Mucosa of rectum (tissue), 2 donors: ENCODE results near the gene RBM15.

Experiments used
- H3K27ac ChIP-seq, 2 donors: one replicate each; pipeline ENCODE4 v1.7.0; 2013; ENCODE audit warnings: inconsistent platforms in 2 of 2, low read depth in 2 of 2, low read length in 2 of 2
- H3K27me3 ChIP-seq, 2 donors: one replicate each; pipeline ENCODE4 v1.7.0; 2013; ENCODE audit warnings: low read length in 2 of 2; ENCODE audit not compliant: control insufficient read depth in 2 of 2, insufficient read depth in 2 of 2
- H3K36me3 ChIP-seq, 2 donors: one replicate each; pipeline ENCODE4 v1.7.0; 2013; ENCODE audit warnings: low read length in 2 of 2; ENCODE audit not compliant: control insufficient read depth in 2 of 2, insufficient read depth in 2 of 2
- H3K4me1 ChIP-seq, 2 donors: one replicate each; pipeline ENCODE4 v1.7.0; 2013; ENCODE audit warnings: low read length in 2 of 2, mild to moderate bottlenecking in 1 of 2; ENCODE audit not compliant: control insufficient read depth in 2 of 2, insufficient read depth in 2 of 2
- H3K4me3 ChIP-seq, 2 donors: one replicate each; pipeline ENCODE4 v1.7.0; 2013; ENCODE audit warnings: low read length in 2 of 2
- H3K9ac ChIP-seq, 2 donors: one replicate each; pipeline ENCODE4 v1.7.0; 2013; ENCODE audit warnings: low read length in 2 of 2, low read depth in 1 of 2, mild to moderate bottlenecking in 1 of 2
- H3K9me3 ChIP-seq, 2 donors: one replicate each; pipeline ENCODE4 v1.7.0; 2013; ENCODE audit warnings: low read length in 2 of 2; ENCODE audit not compliant: control insufficient read depth in 2 of 2
- donor health status: healthy.
- donor health status: Normal muscosa, but diverticular disease.

The RBM15 gene

DNA sequence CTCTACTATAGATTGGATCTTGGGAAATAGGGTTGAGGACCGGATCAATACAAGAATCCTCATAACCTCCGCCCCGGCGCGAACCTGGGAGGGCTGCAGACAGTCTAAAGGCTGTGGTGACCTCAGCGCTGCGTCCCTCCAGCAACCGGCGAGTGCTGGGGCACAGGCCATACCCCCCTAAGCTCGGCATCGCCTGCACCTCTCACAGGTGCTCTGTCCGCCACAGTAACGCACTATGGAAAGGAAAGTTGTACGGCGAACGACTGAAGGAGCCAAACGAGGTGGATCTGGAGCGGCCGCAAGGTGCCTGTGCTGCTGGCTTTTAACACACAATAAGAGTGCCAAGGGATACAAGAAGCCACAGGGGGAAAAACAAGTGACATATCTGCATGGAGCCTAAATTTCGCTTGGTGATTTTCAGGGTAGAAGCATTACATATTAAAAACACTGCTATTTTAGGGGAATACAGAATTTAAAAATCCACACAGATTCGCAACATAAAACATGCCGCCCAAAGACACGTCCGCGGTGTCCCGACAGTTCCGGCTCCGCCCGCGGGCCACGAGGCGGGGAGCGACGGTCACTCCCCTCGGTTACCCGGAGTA lies 1.4 kb upstream of the RBM15 start:
- no peaks in the 10 kb centered on the region for H3K27me3 ChIP-seq
- H3K27ac ChIP-seq: peak overlapping the region; percentile 99 to 100
- H3K4me1 ChIP-seq: peaks cover 46 to 47% of the 10 kb centered on the region in 2 donors
- peak overlapping the region; percentile 92 to 97 for H3K9ac ChIP-seq
- H3K36me3 ChIP-seq: peaks cover 11 to 16% of the 10 kb centered on the region in 2 donors
- no peaks in the 10 kb centered on the region for H3K9me3 ChIP-seq
- peak overlapping the region; percentile 97 to 98 for H3K4me3 ChIP-seq

DNA sequence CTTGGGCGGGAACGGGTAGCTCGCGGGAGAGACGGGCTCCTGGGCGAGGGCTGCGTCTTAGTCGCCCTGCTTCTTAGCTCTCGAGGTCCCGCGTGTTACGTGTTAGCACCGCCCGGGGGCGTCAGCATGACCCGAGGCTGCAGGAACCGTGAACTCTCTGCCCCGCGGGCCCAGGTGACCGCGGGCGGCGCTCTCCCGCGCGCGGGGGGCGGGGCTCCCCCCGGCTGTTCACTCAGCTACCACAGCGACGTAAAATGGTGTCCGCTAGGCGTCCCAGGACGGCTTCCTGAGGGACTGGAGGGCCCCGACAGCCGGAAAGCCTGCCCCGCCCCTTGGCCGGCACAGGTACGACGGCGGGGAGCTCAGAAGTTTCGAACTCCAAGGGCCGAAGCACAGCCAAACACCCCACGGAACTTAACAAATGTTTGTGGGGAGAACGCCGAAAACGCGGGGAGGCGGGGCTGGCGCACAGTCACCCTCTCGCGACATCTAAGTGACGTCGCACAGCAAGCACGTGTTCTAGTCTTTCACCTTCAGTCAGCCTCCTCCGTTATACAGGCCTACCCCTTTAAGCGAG lies 780 bp upstream of the RBM15 start:
- Histone ChIP-seq H3K9ac (peak overlapping the region; percentile 92 to 97), H3K4me1 (peaks cover 49% of the 10 kb centered on the region in 2 donors), H3K27ac (peak overlapping the region; percentile 99 to 100), H3K36me3 (peaks cover 11 to 16% of the 10 kb centered on the region in 2 donors), H3K27me3 (no peaks in the 10 kb centered on the region), H3K9me3 (no peaks in the 10 kb centered on the region), H3K4me3 (peak overlapping the region; percentile 97 to 98)

DNA sequence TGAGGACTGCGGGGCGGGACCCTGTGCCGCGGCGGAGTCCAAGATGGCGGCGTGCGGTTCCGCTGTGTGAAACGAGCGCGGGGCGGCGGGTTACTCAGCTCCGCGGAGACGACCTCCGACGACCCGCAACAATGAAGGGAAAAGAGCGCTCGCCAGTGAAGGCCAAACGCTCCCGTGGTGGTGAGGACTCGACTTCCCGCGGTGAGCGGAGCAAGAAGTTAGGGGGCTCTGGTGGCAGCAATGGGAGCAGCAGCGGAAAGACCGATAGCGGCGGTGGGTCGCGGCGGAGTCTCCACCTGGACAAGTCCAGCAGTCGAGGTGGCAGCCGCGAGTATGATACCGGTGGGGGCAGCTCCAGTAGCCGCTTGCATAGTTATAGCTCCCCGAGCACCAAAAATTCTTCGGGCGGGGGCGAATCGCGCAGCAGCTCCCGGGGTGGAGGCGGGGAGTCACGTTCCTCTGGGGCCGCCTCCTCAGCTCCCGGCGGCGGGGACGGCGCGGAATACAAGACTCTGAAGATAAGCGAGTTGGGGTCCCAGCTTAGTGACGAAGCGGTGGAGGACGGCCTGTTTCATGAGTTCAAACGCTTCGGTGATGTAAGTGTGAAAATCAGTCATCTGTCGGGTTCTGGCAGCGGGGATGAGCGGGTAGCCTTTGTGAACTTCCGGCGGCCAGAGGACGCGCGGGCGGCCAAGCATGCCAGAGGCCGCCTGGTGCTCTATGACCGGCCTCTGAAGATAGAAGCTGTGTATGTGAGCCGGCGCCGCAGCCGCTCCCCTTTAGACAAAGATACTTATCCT lies 430 bp downstream of the RBM15 start:
- Histone ChIP-seq H3K4me3 (peak overlapping the region; percentile 97 to 98), H3K27me3 (no peaks in the 10 kb centered on the region), H3K4me1 (peaks cover 50 to 54% of the 10 kb centered on the region in 2 donors)

DNA sequence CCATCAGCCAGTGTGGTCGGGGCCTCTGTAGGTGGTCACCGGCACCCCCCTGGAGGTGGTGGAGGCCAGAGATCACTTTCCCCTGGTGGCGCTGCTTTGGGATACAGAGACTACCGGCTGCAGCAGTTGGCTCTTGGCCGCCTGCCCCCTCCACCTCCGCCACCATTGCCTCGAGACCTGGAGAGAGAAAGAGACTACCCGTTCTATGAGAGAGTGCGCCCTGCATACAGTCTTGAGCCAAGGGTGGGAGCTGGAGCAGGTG lies 961 bp downstream of the RBM15 start:
- H3K27ac ChIP-seq: peak overlapping the region; percentile 89 to 99
- H3K27me3 ChIP-seq: no peaks in the 10 kb centered on the region
- H3K9ac ChIP-seq: peak overlapping the region; percentile 83 to 91
- peak overlapping the region; percentile 97 to 98 for H3K4me3 ChIP-seq
- H3K9me3 ChIP-seq: no peaks in the 10 kb centered on the region
- H3K4me1 ChIP-seq: peaks cover 48 to 54% of the 10 kb centered on the region in 2 donors
- H3K36me3 ChIP-seq: peaks cover 11 to 19% of the 10 kb centered on the region in 2 donors

More for the DNA sequence above, 430 bp downstream of the RBM15 start:
- Histone ChIP-seq H3K27ac (peak overlapping the region; percentile 89 to 99), H3K9ac (peak overlapping the region; percentile 83 to 91), H3K36me3 (peaks cover 11 to 19% of the 10 kb centered on the region in 2 donors), H3K9me3 (no peaks in the 10 kb centered on the region)

DNA sequence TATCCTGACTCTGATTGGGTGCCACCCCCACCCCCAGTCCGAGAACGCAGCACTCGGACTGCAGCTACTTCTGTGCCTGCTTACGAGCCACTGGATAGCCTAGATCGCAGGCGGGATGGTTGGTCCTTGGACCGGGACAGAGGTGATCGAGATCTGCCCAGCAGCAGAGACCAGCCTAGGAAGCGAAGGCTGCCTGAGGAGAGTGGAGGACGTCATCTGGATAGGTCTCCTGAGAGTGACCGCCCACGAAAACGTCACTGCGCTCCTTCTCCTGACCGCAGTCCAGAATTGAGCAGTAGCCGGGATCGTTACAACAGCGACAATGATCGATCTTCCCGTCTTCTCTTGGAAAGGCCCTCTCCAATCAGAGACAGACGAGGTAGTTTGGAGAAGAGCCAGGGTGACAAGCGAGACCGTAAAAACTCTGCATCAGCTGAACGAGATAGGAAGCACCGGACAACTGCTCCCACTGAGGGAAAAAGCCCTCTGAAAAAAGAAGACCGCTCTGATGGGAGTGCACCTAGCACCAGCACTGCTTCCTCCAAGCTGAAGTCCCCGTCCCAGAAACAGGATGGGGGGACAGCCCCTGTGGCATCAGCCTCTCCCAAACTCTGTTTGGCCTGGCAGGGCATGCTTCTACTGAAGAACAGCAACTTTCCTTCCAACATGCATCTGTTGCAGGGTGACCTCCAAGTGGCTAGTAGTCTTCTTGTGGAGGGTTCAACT lies 2.1 kb downstream of the RBM15 start:
- peaks cover 39 to 46% of the 10 kb centered on the region in 2 donors for H3K4me1 ChIP-seq
- no peak overlapping the region for H3K27ac ChIP-seq
- H3K9me3 ChIP-seq: no peaks in the 10 kb centered on the region
- H3K9ac ChIP-seq: no peak overlapping the region
- no peaks in the 10 kb centered on the region for H3K27me3 ChIP-seq
- peak overlapping the region in 1 of 2 donors; percentile 34 for H3K4me3 ChIP-seq
- peaks cover 11 to 21% of the 10 kb centered on the region in 2 donors for H3K36me3 ChIP-seq

DNA sequence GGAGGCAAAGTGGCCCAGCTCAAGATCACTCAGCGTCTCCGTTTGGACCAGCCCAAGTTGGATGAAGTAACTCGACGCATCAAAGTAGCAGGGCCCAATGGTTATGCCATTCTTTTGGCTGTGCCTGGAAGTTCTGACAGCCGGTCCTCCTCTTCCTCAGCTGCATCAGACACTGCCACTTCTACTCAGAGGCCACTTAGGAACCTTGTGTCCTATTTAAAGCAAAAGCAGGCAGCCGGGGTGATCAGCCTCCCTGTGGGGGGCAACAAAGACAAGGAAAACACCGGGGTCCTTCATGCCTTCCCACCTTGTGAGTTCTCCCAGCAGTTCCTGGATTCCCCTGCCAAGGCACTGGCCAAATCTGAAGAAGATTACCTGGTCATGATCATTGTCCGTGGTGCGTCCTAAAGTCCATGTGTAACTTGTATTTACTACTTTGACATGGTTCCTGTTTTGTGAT lies 2.7 kb downstream of the RBM15 start:
- Histone ChIP-seq H3K4me3 (peak overlapping the region in 1 of 2 donors; percentile 3), H3K9ac (no peak overlapping the region), H3K27ac (no peak overlapping the region)

DNA sequence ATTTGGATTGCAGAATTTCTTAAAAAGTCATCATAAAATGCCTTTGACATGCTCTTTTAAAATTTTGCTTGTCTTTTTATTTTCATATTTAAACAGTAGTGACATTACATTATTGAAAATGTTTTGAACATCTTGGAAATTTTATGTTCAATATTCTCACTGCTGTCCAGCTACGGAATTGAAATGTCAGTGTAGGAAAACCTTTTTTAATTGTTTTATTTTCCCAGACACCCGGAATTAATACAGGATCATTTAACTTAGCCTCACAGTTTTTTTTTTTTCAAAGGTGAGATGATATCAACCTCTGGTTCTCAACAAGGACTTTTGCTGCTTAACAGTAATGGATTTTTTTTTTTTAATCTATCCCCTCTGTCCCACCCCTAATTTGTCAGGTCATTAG lies 4.1 kb downstream of the RBM15 start:
- Histone ChIP-seq H3K9me3 (no peaks in the 10 kb centered on the region), H3K4me3 (no peak overlapping the region), H3K9ac (no peak overlapping the region), H3K27me3 (no peaks in the 10 kb centered on the region), H3K36me3 (peaks cover 26 to 36% of the 10 kb centered on the region in 2 donors), H3K4me1 (peaks cover 37 to 38% of the 10 kb centered on the region in 2 donors), H3K27ac (no peak overlapping the region)

More for the DNA sequence above, 2.7 kb downstream of the RBM15 start:
- H3K4me1 ChIP-seq: peaks cover 38 to 46% of the 10 kb centered on the region in 2 donors
- no peaks in the 10 kb centered on the region for H3K9me3 ChIP-seq
- H3K36me3 ChIP-seq: peaks cover 17 to 27% of the 10 kb centered on the region in 2 donors
- H3K27me3 ChIP-seq: no peaks in the 10 kb centered on the region

DNA sequence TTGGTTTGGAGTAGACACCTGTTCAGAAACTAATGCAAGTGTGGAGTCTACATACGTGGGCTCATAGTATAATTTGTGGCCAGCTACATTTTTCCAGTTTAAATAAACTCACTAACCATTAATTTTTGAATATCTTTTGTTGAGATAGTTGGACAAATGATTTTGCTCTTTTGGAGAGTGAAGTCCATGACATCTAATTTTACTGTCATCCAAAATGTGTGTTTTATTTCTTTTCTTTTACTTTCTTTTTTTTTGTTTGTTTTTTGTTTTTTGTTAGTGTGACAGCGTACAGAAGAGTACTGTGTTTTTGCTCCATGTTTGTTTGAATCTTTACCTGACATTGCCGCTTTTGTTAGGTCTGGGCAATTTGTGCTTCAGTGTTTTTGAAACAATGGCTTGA lies 5.0 kb downstream of the RBM15 start:
- H3K4me1 ChIP-seq: peaks cover 40 to 43% of the 10 kb centered on the region in 2 donors
- no peaks in the 10 kb centered on the region for H3K27me3 ChIP-seq
- H3K27ac ChIP-seq: no peak overlapping the region
- H3K9ac ChIP-seq: peak overlapping the region in 1 of 2 donors; percentile 27
- H3K9me3 ChIP-seq: no peaks in the 10 kb centered on the region
- peaks cover 26 to 36% of the 10 kb centered on the region in 2 donors for H3K36me3 ChIP-seq
- peak overlapping the region in 1 of 2 donors; percentile 37 for H3K4me3 ChIP-seq

DNA sequence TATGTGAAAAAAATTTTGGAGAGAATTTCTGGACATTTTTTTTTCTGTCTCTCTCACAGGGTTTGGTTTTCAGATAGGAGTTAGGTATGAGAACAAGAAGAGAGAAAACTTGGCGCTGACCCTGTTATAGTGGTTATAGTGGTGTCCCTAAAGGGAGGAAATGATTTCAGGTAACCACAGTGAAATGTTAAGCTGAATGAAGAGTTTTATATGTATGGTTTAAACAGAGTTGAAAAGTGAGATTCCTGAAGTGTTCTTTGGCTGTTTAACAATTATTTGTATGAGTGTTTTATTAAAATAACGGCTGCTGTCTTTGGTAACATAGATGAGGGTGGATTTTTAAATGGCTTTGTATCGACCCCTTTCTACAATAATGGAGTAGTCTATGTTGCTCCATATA lies 6.3 kb downstream of the RBM15 start:
- peaks cover 26 to 36% of the 10 kb centered on the region in 2 donors for H3K36me3 ChIP-seq
- H3K27ac ChIP-seq: no peak overlapping the region
- H3K4me3 ChIP-seq: no peak overlapping the region
- H3K4me1 ChIP-seq: peaks cover 34 to 40% of the 10 kb centered on the region in 2 donors
- no peaks in the 10 kb centered on the region for H3K27me3 ChIP-seq
- H3K9me3 ChIP-seq: no peaks in the 10 kb centered on the region
- no peak overlapping the region for H3K9ac ChIP-seq
